Transverse colon (tissue), 3 donors: ENCODE data around the gene SMG5.

ENCODE experiments used
- EP300 ChIP-seq: sonication (generic); formaldehyde crosslinking; IDR thresholded peaks from one replicate; pipeline ENCODE4 v1.6.1; 2017; ENCODE audit warnings: antibody characterized with exemption, low read depth
- POLR2A ChIP-seq: fragments of 450-650 bp; IDR thresholded peaks from one replicate; pipeline ENCODE4 v1.6.1; 2016; ENCODE audit warnings: antibody characterized with exemption, mild to moderate bottlenecking, moderate library complexity
- POLR2AphosphoS5 ChIP-seq, 3 donors: sonication (generic); formaldehyde crosslinking; IDR thresholded peaks; one replicate each; pipeline ENCODE4 v1.6.1; 2016; ENCODE audit warnings: antibody characterized with exemption in 3 of 3

DNA sequence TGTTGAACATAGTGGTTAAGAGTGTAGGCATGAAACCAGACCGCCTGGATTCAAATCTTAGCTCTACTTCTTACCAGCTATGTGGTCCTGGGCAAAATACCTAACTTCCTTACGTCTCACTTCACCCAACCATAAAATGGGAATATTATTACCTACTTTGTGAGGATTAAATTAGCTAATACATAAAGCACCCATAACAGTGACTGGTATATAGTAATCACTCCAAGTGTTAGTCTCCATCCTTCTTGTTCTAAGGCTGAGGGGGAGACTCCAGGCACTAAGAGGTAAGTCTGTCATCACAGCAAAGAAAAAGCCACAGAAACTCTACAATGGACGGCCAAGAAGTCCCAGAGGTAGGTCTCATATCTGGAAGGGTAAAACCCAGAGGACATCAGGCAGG lies 2.8 kb downstream of the SMG5 start:
- no peak for TF ChIP-seq POLR2A
- no peak for TF ChIP-seq EP300
- TF ChIP-seq POLR2AphosphoS5 (IDR thresholded peaks at IDR 0.05): no peak
